WTC11 (cell line): ENCODE results near the gene ERC2. TPM values are rescaled to one million over a fixed set of nuclear protein-coding genes. Genes with fewer than 3 reads are reported as not detected.

ENCODE experiments used
- ATAC-seq: fragments of 200-7000 bp; cut with Tn5 transposase; 2 replicates; pipeline ENCODE4 v1.10.0; 2021; ENCODE audit warnings: mild to moderate bottlenecking, moderate library complexity
- CTCF ChIA-PET: fragments of 300-600 bp; sonication (Branson Sonifier 250); formaldehyde crosslinking; loops from one replicate; lab custom pipeline; 2021; ENCODE audit warnings: antibody characterized with exemption; lab: Charles Lee
- POLR2A ChIA-PET: fragments of 350-600 bp; sonication (Branson Sonifier 250); formaldehyde crosslinking; loops from one replicate; lab custom pipeline; 2021; ENCODE audit warnings: antibody characterized with exemption; lab: Charles Lee
- DNase-seq: peaks from one replicate; pipeline ENCODE4 v3.0.0; 2021; ENCODE audit warnings: low spot score
- H3K27ac Mint-ChIP-seq: 2 replicates; pipeline ENCODE4 v1.8.0; 2021; ENCODE audit warnings: mixed read lengths
- H3K27me3 Mint-ChIP-seq: 2 replicates; pipeline ENCODE4 v1.8.0; 2021; ENCODE audit warnings: low read depth, mild to moderate bottlenecking, moderate library complexity, mixed read lengths
- H3K36me3 Mint-ChIP-seq: 2 replicates; pipeline ENCODE4 v1.8.0; 2021; ENCODE audit warnings: mixed read lengths
- H3K4me1 Mint-ChIP-seq: 2 replicates; pipeline ENCODE4 v1.8.0; 2022; ENCODE audit warnings: mixed read lengths
- H3K4me3 Mint-ChIP-seq: 2 replicates; pipeline ENCODE4 v1.8.0; 2021; ENCODE audit warnings: mild to moderate bottlenecking, moderate library complexity, mixed read lengths
- H3K9me3 Mint-ChIP-seq: 2 replicates; pipeline ENCODE4 v1.8.0; 2021; ENCODE audit warnings: mixed read lengths
- E2F5 ChIP-seq: sonication (generic); formaldehyde crosslinking; IDR thresholded peaks from 2 replicates; pipeline ENCODE4 v1.8.1; 2022; ENCODE audit warnings: mild to moderate bottlenecking, moderate library complexity, missing genetic modification reagents
- FOXJ3 ChIP-seq: sonication (generic); formaldehyde crosslinking; IDR thresholded peaks from 2 replicates; pipeline ENCODE4 v1.9.0; 2021; ENCODE audit warnings: missing genetic modification reagents, mild to moderate bottlenecking, borderline replicate concordance
- FOXP1 ChIP-seq: sonication (generic); formaldehyde crosslinking; IDR thresholded peaks from 2 replicates; pipeline ENCODE4 v1.8.0; 2022; ENCODE audit warnings: missing genetic modification reagents, mild to moderate bottlenecking, moderate library complexity, borderline replicate concordance
- FOXP4 ChIP-seq: sonication (generic); formaldehyde crosslinking; IDR thresholded peaks from 2 replicates; pipeline ENCODE4 v1.8.0; 2022; ENCODE audit warnings: mild to moderate bottlenecking, missing genetic modification reagents
- IRF2 ChIP-seq: sonication (generic); formaldehyde crosslinking; IDR thresholded peaks from 2 replicates; pipeline ENCODE4 v1.8.0; 2022; ENCODE audit warnings: low read depth, missing genetic modification reagents, borderline replicate concordance
- NFYB ChIP-seq: sonication (generic); formaldehyde crosslinking; conservative IDR thresholded peaks from 2 replicates; pipeline ENCODE4 v1.8.0; 2022; ENCODE audit warnings: low read depth, missing genetic modification reagents
- OVOL2 ChIP-seq: fragments of 250-450 bp; sonication (Bioruptor Pico); IDR thresholded peaks from 2 replicates; pipeline ENCODE4 v1.9.0; 2021; ENCODE audit warnings: mild to moderate bottlenecking, borderline replicate concordance
- RORB ChIP-seq: fragments of 250-450 bp; sonication (Bioruptor Pico); IDR thresholded peaks from 2 replicates; pipeline ENCODE4 v1.9.0; 2021; ENCODE audit warnings: mild to moderate bottlenecking
- SOX15 ChIP-seq: fragments of 250-450 bp; sonication (Bioruptor Pico); IDR thresholded peaks from 2 replicates; pipeline ENCODE4 v1.9.0; 2021; ENCODE audit warnings: mild to moderate bottlenecking
- SP1 ChIP-seq: sonication (generic); formaldehyde crosslinking; conservative IDR thresholded peaks from 2 replicates; pipeline ENCODE4 v1.8.1; 2022; ENCODE audit warnings: missing genetic modification reagents
- STAT6 ChIP-seq: sonication (generic); formaldehyde crosslinking; conservative IDR thresholded peaks from 2 replicates; pipeline ENCODE4 v1.8.1; 2023; ENCODE audit warnings: mild to moderate bottlenecking, low read depth, missing genetic modification reagents, moderate library complexity
- TEAD1 ChIP-seq: sonication (generic); formaldehyde crosslinking; IDR thresholded peaks from 2 replicates; pipeline ENCODE4 v1.8.0; 2022; ENCODE audit warnings: mild to moderate bottlenecking, missing genetic modification reagents
- ZBTB43 ChIP-seq: sonication (generic); formaldehyde crosslinking; IDR thresholded peaks from 2 replicates; pipeline ENCODE4 v1.8.1; 2023; ENCODE audit warnings: mild to moderate bottlenecking, missing genetic modification reagents
- ZNF121 ChIP-seq: sonication (generic); formaldehyde crosslinking; IDR thresholded peaks from 2 replicates; pipeline ENCODE4 v1.8.0; 2023; ENCODE audit warnings: missing genetic modification reagents
- ZNF219 ChIP-seq: sonication (generic); formaldehyde crosslinking; IDR thresholded peaks from 2 replicates; pipeline ENCODE4 v1.8.0; 2023; ENCODE audit warnings: missing genetic modification reagents, mild to moderate bottlenecking, borderline replicate concordance
- ZNF317 ChIP-seq: sonication (generic); formaldehyde crosslinking; IDR thresholded peaks from 2 replicates; pipeline ENCODE4 v1.8.1; 2023; ENCODE audit warnings: low read depth, mild to moderate bottlenecking, moderate library complexity, missing genetic modification reagents, borderline replicate concordance
- ZSCAN18 ChIP-seq: fragments of 250-450 bp; sonication (Bioruptor Pico); IDR thresholded peaks from 2 replicates; pipeline ENCODE4 v2.1.2; 2022; ENCODE audit warnings: mild to moderate bottlenecking, moderate library complexity
- total RNA-seq: library from RNA; stranded (reverse); gene quantifications from 3 replicates; pipeline ENCODE4 v1.2.3, GENCODE V29; 2021
- TF ChIP-seq, protein P1 (sequence below): fragments of 250-450 bp; sonication (Bioruptor Pico); IDR thresholded peaks from 2 replicates; pipeline ENCODE4 v1.9.0; 2021; ENCODE audit warnings: moderate library complexity, mild to moderate bottlenecking, inconsistent platforms, borderline replicate concordance
- TF ChIP-seq, protein P2 (sequence below): sonication (generic); formaldehyde crosslinking; IDR thresholded peaks from 2 replicates; pipeline ENCODE4 v1.8.1; 2023; ENCODE audit warnings: mild to moderate bottlenecking, missing genetic modification reagents

The ERC2 gene
- total RNA-seq, 1 experiment from 2014 or later: 23.5 TPM

DNA sequence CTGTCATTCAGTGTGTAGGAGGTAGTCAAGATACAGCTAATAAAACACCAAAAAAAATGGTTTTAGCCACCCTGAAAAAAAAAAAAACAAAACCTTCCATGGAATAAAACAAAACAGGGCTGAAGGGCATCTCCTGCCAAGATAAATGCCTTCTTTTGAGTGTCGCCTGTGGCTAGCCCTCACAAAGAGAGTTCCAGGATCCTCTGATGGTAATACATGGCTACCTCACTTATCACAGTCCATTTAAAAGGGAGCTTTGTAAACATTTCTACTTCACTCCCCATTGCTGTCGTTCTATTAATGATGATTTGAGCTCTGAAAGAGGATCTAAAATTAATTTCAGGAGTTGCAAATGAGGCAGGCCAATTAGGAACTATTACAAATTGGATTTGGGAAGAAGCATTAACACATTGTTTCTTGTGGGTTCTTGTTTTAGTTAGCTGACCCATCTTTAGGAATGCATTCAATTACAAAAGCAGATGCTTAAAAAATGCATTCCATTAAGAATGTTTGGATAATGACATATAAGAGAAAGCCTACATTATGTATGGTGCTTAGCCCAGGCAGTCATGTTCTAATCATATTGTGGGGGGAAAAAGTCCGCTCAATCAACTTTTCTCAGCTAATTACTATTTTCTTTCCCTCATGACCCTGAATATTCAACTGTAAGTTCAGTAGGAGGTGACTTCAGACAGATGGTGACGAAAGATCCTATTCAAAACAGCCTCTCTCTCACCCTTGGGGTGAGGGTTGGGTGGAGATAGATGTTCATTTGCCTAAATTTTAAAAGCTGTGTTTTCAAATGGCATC, 726.0 kb downstream of the ERC2 start:
- H3K36me3 Mint-ChIP-seq: peaks cover 2% of the 10 kb centered on the region; the same call in 1 of the 2 replicates
- no peak overlapping the region for H3K27ac Mint-ChIP-seq
- DNase-seq: no peak
- no peaks in the 10 kb centered on the region for H3K27me3 Mint-ChIP-seq
- H3K4me1 Mint-ChIP-seq: peaks cover 8% of the 10 kb centered on the region
- no peak overlapping the region for H3K4me3 Mint-ChIP-seq
- CTCF ChIA-PET: interaction anchor here (0.7 to 1.8 kb wide), 3 partner anchors 11 to 273 kb away, joined by 3 to 4 read pairs (median 3); no protein-coding TSS in a partner anchor
- POLR2A ChIA-PET: no interaction called here
- H3K9me3 Mint-ChIP-seq: peaks cover 7% of the 10 kb centered on the region; the same call in 1 of the 2 replicates
- TF ChIP-seq, protein P1, sequence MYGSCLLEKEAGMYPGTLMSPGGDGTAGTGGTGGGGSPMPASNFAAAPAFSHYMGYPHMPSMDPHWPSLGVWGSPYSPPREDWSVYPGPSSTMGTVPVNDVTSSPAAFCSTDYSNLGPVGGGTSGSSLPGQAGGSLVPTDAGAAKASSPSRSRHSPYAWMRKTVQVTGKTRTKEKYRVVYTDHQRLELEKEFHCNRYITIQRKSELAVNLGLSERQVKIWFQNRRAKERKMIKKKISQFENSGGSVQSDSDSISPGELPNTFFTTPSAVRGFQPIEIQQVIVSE (CRISPR knock-in tag): no peak
- TF ChIP-seq FOXP1 (CRISPR knock-in tag) (no peak), ZNF121 (no peak), TEAD1 (CRISPR knock-in tag) (no peak), SP1 (CRISPR knock-in tag) (no peak), OVOL2 (CRISPR knock-in tag) (no peak), NFYB (CRISPR knock-in tag) (no peak), ZNF219 (CRISPR knock-in tag) (no peak), IRF2 (CRISPR knock-in tag) (no peak), ZBTB43 (no peak), ZNF317 (CRISPR knock-in tag) (no peak), E2F5 (CRISPR knock-in tag) (no peak), SOX15 (CRISPR knock-in tag) (no peak), RORB (CRISPR knock-in tag) (no peak), ZSCAN18 (CRISPR knock-in tag) (no peak), FOXJ3 (CRISPR knock-in tag) (no peak), STAT6 (no peak), FOXP4 (CRISPR knock-in tag) (no peak)
- TF ChIP-seq, protein P2, sequence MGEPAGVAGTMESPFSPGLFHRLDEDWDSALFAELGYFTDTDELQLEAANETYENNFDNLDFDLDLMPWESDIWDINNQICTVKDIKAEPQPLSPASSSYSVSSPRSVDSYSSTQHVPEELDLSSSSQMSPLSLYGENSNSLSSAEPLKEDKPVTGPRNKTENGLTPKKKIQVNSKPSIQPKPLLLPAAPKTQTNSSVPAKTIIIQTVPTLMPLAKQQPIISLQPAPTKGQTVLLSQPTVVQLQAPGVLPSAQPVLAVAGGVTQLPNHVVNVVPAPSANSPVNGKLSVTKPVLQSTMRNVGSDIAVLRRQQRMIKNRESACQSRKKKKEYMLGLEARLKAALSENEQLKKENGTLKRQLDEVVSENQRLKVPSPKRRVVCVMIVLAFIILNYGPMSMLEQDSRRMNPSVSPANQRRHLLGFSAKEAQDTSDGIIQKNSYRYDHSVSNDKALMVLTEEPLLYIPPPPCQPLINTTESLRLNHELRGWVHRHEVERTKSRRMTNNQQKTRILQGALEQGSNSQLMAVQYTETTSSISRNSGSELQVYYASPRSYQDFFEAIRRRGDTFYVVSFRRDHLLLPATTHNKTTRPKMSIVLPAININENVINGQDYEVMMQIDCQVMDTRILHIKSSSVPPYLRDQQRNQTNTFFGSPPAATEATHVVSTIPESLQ (CRISPR knock-in tag): no peak
- TF ChIP-seq, all 79 proteins: peak for 0
- no peak for ATAC-seq
